Thoracic aorta (tissue), 2 donors: ENCODE results near the gene NOP9. TPM values are rescaled to one million over a fixed set of nuclear protein-coding genes. Genes with fewer than 3 reads are reported as not detected.
"Not testable (repeated sequence)": the region's sequence is repeated elsewhere in the genome, so short reads cannot be mapped to it uniquely, and the experiment has no call there.

Experiments used
- ATAC-seq: fragments of 150-250 bp; one replicate; pipeline ENCODE4 v1.8.0; 2017; ENCODE audit warnings: low read depth; ENCODE audit not compliant: insufficient number of reproducible peaks, low FRiP score
- DNase-seq: peaks from one replicate; pipeline ENCODE4 v3.0.0-alpha.2; 2020; ENCODE audit warnings: low spot score
- H3K27ac ChIP-seq, 2 donors: fragments of 200-600 bp; sonication (generic); 1 replicate in 1 of 2; 2 replicates in 1 of 2; pipeline ENCODE4 v1.5.1; 2016; ENCODE audit warnings: mild to moderate bottlenecking in 2 of 2, moderate library complexity in 2 of 2
- H3K27me3 ChIP-seq: fragments of 200-600 bp; sonication (generic); replicated peaks from 2 replicates; pipeline ENCODE4 v1.6.0; 2016; ENCODE audit warnings: mild to moderate bottlenecking; ENCODE audit not compliant: insufficient read depth
- H3K36me3 ChIP-seq: fragments of 200-600 bp; sonication (generic); one replicate; pipeline ENCODE4 v1.5.1; 2016
- H3K4me1 ChIP-seq, 2 donors: fragments of 200-600 bp; sonication (generic); 1 replicate in 1 of 2; 2 replicates in 1 of 2; pipeline versions ENCODE4 v1.5.1 to v1.6.0; 2016; ENCODE audit warnings: low read depth in 2 of 2, mild to moderate bottlenecking in 1 of 2; ENCODE audit not compliant: control insufficient read depth in 1 of 2
- H3K4me3 ChIP-seq: fragments of 200-600 bp; sonication (generic); 2 replicates; pipeline ENCODE4 v1.5.1; 2016; ENCODE audit warnings: mild to moderate bottlenecking
- H3K9me3 ChIP-seq: fragments of 200-600 bp; sonication (generic); 2 replicates; pipeline ENCODE4 v1.5.1; 2016
- total RNA-seq, 2 donors: library from RNA; depleted of rRNA; stranded (reverse); fragments of >200 nt; gene quantifications; one replicate each; pipeline versions ENCODE4 v1.1.0 to v1.2.3, GENCODE V29; 2016
- TF ChIP-seq, protein P1 (sequence below): fragments of 200-600 bp; sonication (generic); IDR thresholded peaks from one replicate; pipeline ENCODE4 v1.5.1; 2019; ENCODE audit warnings: antibody characterized with exemption

Gene NOP9
- total RNA-seq, 2 donors from 2014 or later: 15.8 to 19.2 TPM

DNA sequence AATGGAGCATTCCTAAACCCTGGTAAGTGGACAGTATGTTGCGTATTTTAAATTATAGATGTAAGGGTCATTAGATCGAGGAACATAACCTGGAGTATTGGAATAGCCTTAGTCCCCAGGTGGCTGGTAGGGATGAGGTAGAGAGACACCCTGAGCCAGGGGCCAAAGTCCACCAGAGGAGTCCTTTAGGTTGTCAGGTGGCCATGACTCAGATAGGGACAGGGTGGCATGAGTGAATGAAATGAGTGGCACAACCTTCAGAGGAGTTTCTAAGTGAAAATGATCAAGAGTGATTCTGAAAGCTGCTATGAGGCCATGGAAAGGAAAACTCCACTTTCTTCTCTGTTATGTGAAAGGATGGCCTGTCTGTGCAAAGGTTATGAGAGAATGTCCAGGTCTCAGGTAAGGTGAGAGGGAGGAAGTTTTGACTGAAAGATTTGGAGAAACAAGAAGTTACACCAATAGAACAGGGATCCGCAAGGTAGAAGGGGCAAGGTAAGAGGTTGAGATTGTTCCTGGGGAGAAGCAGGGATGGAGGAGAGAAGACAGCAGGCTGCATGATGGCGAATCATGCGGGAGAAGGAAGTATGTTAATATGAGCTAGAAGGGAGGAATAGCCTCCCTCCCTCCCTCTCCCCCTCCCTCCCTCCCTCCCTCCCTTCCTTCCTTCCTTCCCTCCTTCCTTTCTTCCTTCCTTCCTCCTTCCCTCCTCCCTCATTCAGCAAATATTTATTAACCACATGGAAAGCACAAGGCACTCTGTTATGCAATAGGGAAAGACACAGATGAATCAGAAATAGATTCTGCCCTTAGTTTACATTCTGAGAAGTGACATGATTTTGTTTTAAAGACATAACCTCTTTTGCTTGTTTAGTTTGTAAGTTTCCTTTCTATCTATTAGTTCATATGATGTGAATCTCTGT, 54.2 kb downstream of the NOP9 start:
- Histone ChIP-seq H3K4me3 (no peak overlapping the region), H3K27ac (no peak overlapping the region), H3K4me1 (no peaks in the 10 kb centered on the region), H3K27me3 (no peaks in the 10 kb centered on the region), H3K36me3 (no peaks in the 10 kb centered on the region), H3K9me3 (no peaks in the 10 kb centered on the region)
- TF ChIP-seq, protein P1, sequence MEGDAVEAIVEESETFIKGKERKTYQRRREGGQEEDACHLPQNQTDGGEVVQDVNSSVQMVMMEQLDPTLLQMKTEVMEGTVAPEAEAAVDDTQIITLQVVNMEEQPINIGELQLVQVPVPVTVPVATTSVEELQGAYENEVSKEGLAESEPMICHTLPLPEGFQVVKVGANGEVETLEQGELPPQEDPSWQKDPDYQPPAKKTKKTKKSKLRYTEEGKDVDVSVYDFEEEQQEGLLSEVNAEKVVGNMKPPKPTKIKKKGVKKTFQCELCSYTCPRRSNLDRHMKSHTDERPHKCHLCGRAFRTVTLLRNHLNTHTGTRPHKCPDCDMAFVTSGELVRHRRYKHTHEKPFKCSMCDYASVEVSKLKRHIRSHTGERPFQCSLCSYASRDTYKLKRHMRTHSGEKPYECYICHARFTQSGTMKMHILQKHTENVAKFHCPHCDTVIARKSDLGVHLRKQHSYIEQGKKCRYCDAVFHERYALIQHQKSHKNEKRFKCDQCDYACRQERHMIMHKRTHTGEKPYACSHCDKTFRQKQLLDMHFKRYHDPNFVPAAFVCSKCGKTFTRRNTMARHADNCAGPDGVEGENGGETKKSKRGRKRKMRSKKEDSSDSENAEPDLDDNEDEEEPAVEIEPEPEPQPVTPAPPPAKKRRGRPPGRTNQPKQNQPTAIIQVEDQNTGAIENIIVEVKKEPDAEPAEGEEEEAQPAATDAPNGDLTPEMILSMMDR: no peak
- DNase-seq (no peak), ATAC-seq (no peak)

DNA sequence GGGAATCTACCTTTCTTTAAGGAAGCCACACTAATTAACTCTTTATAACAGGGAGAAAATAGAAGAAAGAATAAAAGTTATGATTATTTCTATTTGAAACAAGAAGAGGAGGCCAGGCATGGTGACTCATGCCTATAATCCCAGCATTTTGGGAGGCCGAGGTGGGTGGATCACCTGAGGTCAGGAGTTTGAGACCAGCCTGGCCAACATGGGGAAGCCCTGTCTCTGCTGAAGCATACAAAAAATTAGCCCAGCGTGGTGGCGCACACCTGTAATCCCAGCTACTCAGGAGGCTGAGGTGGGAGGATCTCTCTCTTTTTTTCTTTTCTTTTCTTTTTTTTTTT, 54.8 kb downstream of the NOP9 start:
- not testable (repeated sequence) for H3K27ac ChIP-seq, H3K4me1 ChIP-seq, H3K4me3 ChIP-seq, H3K9me3 ChIP-seq, ATAC-seq, H3K27me3 ChIP-seq, H3K36me3 ChIP-seq, DNase-seq

DNA sequence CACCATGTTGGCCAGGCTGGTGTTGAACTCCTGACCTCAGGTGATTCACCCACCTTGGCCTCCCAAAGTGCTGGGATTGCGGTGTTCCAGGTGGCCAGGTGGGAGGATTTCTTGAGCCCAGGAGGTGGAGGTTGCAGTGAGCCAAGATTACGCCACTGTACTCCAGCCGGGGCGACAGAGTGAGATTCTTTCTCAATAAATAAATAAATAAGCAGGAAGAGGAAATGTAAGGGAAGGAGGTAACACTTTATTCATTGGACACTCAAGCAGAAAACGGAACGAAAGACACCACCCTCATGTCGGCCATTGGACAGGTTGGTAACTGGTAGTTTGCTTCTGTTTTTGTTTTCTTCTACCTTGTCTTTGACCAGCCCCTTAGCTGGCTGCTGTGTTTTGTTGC, 55.4 kb downstream of the NOP9 start:
- no peaks in the 10 kb centered on the region for H3K4me1 ChIP-seq
- no peaks in the 10 kb centered on the region for H3K9me3 ChIP-seq
- H3K27ac ChIP-seq: no peak overlapping the region
- H3K27me3 ChIP-seq: no peaks in the 10 kb centered on the region
- TF ChIP-seq, protein P1: no peak
- ATAC-seq (no peak), DNase-seq (no peak)
- no peak overlapping the region for H3K4me3 ChIP-seq
- H3K36me3 ChIP-seq: no peaks in the 10 kb centered on the region

DNA sequence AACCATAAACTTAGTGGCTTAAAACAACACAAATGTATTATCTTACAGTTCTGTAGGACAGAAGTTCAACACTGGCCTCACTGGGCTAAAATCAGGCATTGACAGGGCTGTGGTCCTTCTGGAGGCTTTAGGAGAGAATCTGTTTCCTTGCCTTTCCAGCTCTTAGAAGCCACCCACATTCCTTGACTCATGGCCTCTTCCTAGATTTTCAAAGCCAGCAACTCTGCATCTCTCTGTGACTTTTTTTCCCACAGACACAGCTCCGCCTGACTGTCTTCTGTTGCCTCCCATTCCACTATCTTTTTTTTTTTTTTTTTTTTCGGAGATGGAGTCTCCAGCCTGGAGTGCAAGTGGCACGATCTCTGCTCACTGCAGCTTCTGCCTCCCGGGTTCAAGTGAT, 56.6 kb downstream of the NOP9 start:
- DNase-seq (no peak), ATAC-seq (no peak)
- Histone ChIP-seq H3K36me3 (no peaks in the 10 kb centered on the region), H3K4me3 (no peak overlapping the region), H3K9me3 (no peaks in the 10 kb centered on the region), H3K27me3 (no peaks in the 10 kb centered on the region), H3K27ac (no peak overlapping the region), H3K4me1 (no peaks in the 10 kb centered on the region)
- TF ChIP-seq, protein P1: no peak

Other genes starting within 250 kb of the NOP9 start
- under 1 TPM in 1 of 2 donors, not detected in 1; 0.14 TPM for gene CARMIL3, start 247.8 kb upstream of the NOP9 start, total RNA-seq
- gene CPNE6, start 228.3 kb upstream of the NOP9 start, total RNA-seq: 1 to 10 TPM; 1.3 to 2.4 TPM
- 10 to 100 TPM; 11.4 to 16.9 TPM for gene PCK2, start 205.5 kb upstream of the NOP9 start, total RNA-seq
- 10 to 100 TPM; 52.8 to 54.2 TPM for gene DCAF11, start 185.1 kb upstream of the NOP9 start, total RNA-seq
- 1 to 10 TPM in 1 of 2 donors, under 1 TPM in 1; 0.92 to 6.1 TPM for gene NRL, start 184.9 kb upstream of the NOP9 start, total RNA-seq
- under 1 TPM in 1 of 2 donors, not detected in 1; 0.78 TPM for gene FITM1, start 169.2 kb upstream of the NOP9 start, total RNA-seq
- 10 to 100 TPM; 61.2 to 84.5 TPM for gene PSME1, start 163.7 kb upstream of the NOP9 start, total RNA-seq
- 10 to 100 TPM in 1 of 2 donors, 1 to 10 TPM in 1; 4.9 to 18.6 TPM for gene EMC9, start 158.3 kb upstream of the NOP9 start, total RNA-seq
- gene PSME2, start 153.2 kb upstream of the NOP9 start, total RNA-seq: 10 to 100 TPM; 24.6 to 28.8 TPM
- 10 to 100 TPM; 60.4 to 94.6 TPM for gene RNF31, start 152.4 kb upstream of the NOP9 start, total RNA-seq
- 10 to 100 TPM; 74.8 to 86.1 TPM for gene IRF9, start 138.6 kb upstream of the NOP9 start, total RNA-seq
- 10 to 100 TPM; 13.1 to 23.6 TPM for gene REC8, start 127.8 kb upstream of the NOP9 start, total RNA-seq
- gene IPO4, start 111.0 kb upstream of the NOP9 start, total RNA-seq: 10 to 100 TPM; 19.9 to 64.6 TPM
- gene TM9SF1, start 104.4 kb upstream of the NOP9 start, total RNA-seq: 10 to 100 TPM; 51.8 to 81.9 TPM
- not detected for gene TSSK4, start 94.2 kb upstream of the NOP9 start, total RNA-seq
- gene CHMP4A, start 86.4 kb upstream of the NOP9 start, total RNA-seq: 10 to 100 TPM; 33.4 to 58.3 TPM
- 10 to 100 TPM; 15.7 to 24.0 TPM for gene MDP1, start 83.8 kb upstream of the NOP9 start, total RNA-seq
- 10 to 100 TPM; 76.0 to 91.4 TPM for gene NEDD8, start 67.5 kb upstream of the NOP9 start, total RNA-seq
- 10 to 100 TPM; 39.2 to 51.3 TPM for gene GMPR2, start 66.9 kb upstream of the NOP9 start, total RNA-seq
- 10 to 100 TPM; 52.4 to 83.5 TPM for gene TINF2, start 57.2 kb upstream of the NOP9 start, total RNA-seq
- gene TGM1, start 36.7 kb upstream of the NOP9 start, total RNA-seq: under 1 TPM in 1 of 2 donors, not detected in 1; 0.21 TPM
- gene RABGGTA, start 28.3 kb upstream of the NOP9 start, total RNA-seq: 10 to 100 TPM; 28.2 to 44.7 TPM
- gene DHRS1, start 70 bp upstream of the NOP9 start, total RNA-seq: 10 to 100 TPM; 25.5 to 31.4 TPM
- 10 to 100 TPM; 10.9 to 17.3 TPM for gene CIDEB, start 8.1 kb downstream of the NOP9 start, total RNA-seq
- gene LTB4R2, start 10.3 kb downstream of the NOP9 start, total RNA-seq: 10 to 100 TPM; 15.2 to 21.8 TPM
- 10 to 100 TPM in 1 of 2 donors, 1 to 10 TPM in 1; 8.9 to 13.1 TPM for gene LTB4R, start 11.7 kb downstream of the NOP9 start, total RNA-seq
- 10 to 100 TPM; 25.5 to 28.7 TPM for gene ADCY4, start 35.2 kb downstream of the NOP9 start, total RNA-seq
- 10 to 100 TPM in 1 of 2 donors, 1 to 10 TPM in 1; 6.8 to 17.9 TPM for gene RIPK3, start 40.1 kb downstream of the NOP9 start, total RNA-seq
- gene NFATC4, start 68.3 kb downstream of the NOP9 start, total RNA-seq: 10 to 100 TPM; 62.0 to 84.5 TPM
- gene NYNRIN, start 99.2 kb downstream of the NOP9 start, total RNA-seq: 10 to 100 TPM in 1 of 2 donors, 1 to 10 TPM in 1; 9.5 to 11.6 TPM
- gene CBLN3, start 129.8 kb downstream of the NOP9 start, total RNA-seq: 1 to 10 TPM; 1.3 to 4.2 TPM
- 10 to 100 TPM; 62.8 to 71.6 TPM for gene KHNYN, start 130.1 kb downstream of the NOP9 start, total RNA-seq
- gene SDR39U1, start 142.9 kb downstream of the NOP9 start, total RNA-seq: 10 to 100 TPM; 27.6 to 61.8 TPM
- gene CMA1, start 208.4 kb downstream of the NOP9 start, total RNA-seq: not detected